ENCODE results near the gene ELFN2. TPM values are rescaled to one million over a fixed set of nuclear protein-coding genes. Genes with fewer than 3 reads are reported as not detected.

Gene ELFN2
- total RNA-seq, 2 donors from 2014 or later, result 1.6 TPM; not detected in 1

DNA sequence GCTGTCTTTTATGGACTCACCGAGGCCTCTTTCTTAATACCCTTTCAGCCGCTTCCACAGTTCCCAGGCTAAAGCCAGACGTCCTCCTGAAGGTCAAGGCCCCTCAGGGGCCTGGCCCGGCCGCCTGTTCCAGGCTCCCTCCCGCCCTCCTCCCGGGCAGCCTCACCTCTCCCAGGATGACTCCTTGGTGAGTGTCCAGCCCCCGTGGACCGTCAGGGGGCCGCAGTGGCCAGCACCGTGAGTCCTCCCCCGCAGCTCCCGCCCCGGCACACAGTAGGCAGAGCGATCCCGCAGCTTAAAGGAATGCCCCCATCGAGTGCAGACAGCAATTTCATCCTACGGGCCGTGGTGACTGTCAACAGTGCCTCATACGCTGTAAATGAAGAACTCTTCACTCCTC, 32.9 kb downstream of the ELFN2 start:
- ATAC-seq (no peak), DNase-seq (no peak)
- 68 to 69% methylated on average over 7 to 20 of the region's 20 CpGs for WGBS, 2 donors
- H3K27me3 ChIP-seq, result no peaks in the 10 kb centered on the region
- no peak overlapping the region for H3K4me3 ChIP-seq
- TF ChIP-seq CTCF (IDR thresholded peaks at IDR 0.05) (no peak), POLR2A (IDR thresholded peaks at IDR 0.05) (no peak)
- no peaks in the 10 kb centered on the region for H3K4me1 ChIP-seq
- intact Hi-C loops (cut with DNase I), result no loop called here
- no peaks in the 10 kb centered on the region for H3K36me3 ChIP-seq (replicated peaks in 1 of 2; ENCODE audit: insufficient read depth in 1 of 2, low read depth in 2 of 2)
- no peak overlapping the region for H3K27ac ChIP-seq
- no peaks in the 10 kb centered on the region for H3K9me3 ChIP-seq

DNA sequence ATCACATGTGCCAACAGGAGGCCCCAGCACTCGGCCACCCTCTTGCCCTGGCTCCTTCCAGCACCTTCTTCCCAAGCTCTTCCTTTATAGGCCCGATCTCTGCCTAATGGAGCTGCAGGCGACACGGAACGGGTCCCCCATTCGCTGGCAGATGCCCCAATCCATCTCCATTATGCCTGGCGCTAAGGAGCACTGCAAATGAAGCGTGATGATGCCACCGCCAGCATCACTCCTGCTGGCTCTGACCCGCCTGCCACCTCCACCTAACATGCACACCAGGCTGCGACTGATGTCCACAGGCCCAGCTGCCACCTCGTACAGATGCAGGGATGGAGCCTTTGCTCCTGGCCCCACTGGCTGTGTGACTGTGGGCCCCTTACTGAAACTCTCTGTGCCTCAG, 33.5 kb downstream of the ELFN2 start:
- no peak for ATAC-seq
- peak in 1 of 4 donors; percentile 28 for DNase-seq
- no peaks in the 10 kb centered on the region for H3K4me1 ChIP-seq
- H3K36me3 ChIP-seq (replicated peaks in 1 of 2; ENCODE audit: insufficient read depth in 1 of 2, low read depth in 2 of 2), result no peaks in the 10 kb centered on the region
- H3K27me3 ChIP-seq, result no peaks in the 10 kb centered on the region
- no peak overlapping the region for H3K4me3 ChIP-seq
- WGBS, 2 donors, result 85 to 86% methylated on average over 10 to 12 of the region's 12 CpGs
- H3K9me3 ChIP-seq, result no peaks in the 10 kb centered on the region
- intact Hi-C loops (cut with DNase I), result no loop called here
- no peak overlapping the region for H3K27ac ChIP-seq
- TF ChIP-seq CTCF (IDR thresholded peaks at IDR 0.05) (no peak), POLR2A (IDR thresholded peaks at IDR 0.05) (no peak)

DNA sequence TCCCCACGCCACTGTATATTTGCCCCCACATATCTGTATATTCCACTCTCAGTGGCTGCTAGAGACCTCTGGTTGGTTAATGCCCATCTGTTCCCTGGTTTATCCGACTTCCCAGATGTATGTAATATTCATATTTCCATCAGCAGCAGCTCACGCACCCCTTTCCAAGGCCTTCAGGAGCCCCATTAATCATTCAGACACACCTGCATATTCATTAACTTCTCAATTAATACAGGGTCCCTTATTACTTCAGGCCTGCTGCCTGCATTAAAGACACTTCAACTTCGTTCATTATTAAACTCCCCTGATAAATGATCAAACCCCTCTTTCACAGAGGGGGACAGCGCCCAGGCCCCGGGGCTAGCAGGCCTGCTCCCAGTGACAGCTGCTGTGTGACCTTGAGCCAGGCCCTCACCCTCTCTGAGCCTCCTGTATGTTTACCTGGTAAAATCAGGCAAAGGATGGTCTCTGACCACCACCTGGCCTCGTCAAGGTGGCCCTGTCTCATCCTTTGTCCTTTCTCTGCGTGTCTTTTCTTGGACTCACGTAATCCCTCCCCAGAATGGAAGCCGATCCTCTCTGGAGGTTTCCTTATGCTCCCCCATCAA, 34.5 kb downstream of the ELFN2 start:
- Histone ChIP-seq H3K4me3 (no peak overlapping the region), H3K4me1 (no peaks in the 10 kb centered on the region), H3K36me3 (replicated peaks in 1 of 2; ENCODE audit: insufficient read depth in 1 of 2, low read depth in 2 of 2) (no peaks in the 10 kb centered on the region), H3K27me3 (no peaks in the 10 kb centered on the region), H3K9me3 (no peaks in the 10 kb centered on the region), H3K27ac (no peak overlapping the region)
- intact Hi-C loops (cut with DNase I), result no loop called here
- 76 to 77% methylated on average over 10 of the region's 10 CpGs for WGBS, 2 donors
- ATAC-seq (no peak), DNase-seq (no peak)
- TF ChIP-seq CTCF (IDR thresholded peaks at IDR 0.05) (no peak), POLR2A (IDR thresholded peaks at IDR 0.05) (no peak)

DNA sequence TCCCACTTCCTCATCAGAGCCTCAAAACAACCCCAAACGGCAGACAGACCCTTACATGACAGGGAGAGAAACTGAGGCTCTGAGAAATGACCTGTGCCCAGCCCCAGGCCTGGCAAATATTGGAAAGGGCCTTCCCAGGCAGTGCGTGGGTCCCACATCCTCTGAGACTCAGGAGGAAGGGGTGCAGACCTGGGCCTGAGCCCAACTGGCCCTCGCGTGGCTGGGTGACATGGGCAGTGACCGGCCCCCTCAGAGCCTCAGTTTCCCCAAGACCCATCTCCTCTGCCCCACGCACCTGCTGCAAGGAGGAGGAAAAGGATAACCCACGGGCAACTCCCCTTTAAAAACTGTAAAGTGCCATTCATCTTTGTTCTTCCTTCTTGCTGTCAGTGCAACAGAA, 35.6 kb downstream of the ELFN2 start:
- H3K4me1 ChIP-seq, result no peaks in the 10 kb centered on the region
- H3K4me3 ChIP-seq, result no peak overlapping the region
- no peaks in the 10 kb centered on the region for H3K27me3 ChIP-seq
- no peak for TF ChIP-seq CTCF (IDR thresholded peaks at IDR 0.05)
- no peak for TF ChIP-seq POLR2A (IDR thresholded peaks at IDR 0.05)
- WGBS, 2 donors, result 70 to 71% methylated on average over 7 of the region's 7 CpGs
- no peak overlapping the region for H3K27ac ChIP-seq
- no peaks in the 10 kb centered on the region for H3K9me3 ChIP-seq
- intact Hi-C loops (cut with DNase I), result no loop called here
- H3K36me3 ChIP-seq (replicated peaks in 1 of 2; ENCODE audit: insufficient read depth in 1 of 2, low read depth in 2 of 2), result no peaks in the 10 kb centered on the region
- DNase-seq (no peak), ATAC-seq (no peak)

DNA sequence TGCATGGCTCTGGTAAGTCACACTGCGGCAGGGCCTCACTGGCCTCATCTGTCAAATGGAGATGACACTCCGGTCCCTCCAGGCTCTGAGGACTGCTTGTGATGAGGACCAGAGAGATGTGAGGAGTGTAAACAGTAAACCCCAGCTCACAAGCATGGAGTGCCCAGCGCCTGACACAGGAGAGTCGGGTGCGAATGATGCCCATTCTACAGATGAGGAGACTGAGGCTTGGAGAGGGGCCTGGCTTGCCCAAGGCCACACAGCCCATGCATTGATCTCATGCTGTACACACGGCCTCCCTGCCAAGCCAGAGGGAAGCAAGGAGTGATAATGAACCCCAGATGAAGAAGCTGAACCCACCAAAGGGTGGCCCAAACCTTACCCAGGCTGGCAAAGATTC, 37.2 kb downstream of the ELFN2 start:
- intact Hi-C loops (cut with DNase I), result no loop called here
- no peak overlapping the region for H3K4me3 ChIP-seq
- no peaks in the 10 kb centered on the region for H3K4me1 ChIP-seq
- no peak for ATAC-seq
- H3K9me3 ChIP-seq, result no peaks in the 10 kb centered on the region
- no peaks in the 10 kb centered on the region for H3K27me3 ChIP-seq
- WGBS, 2 donors, result 86 to 87% methylated on average over 6 of the region's 6 CpGs
- no peaks in the 10 kb centered on the region for H3K36me3 ChIP-seq (replicated peaks in 1 of 2; ENCODE audit: insufficient read depth in 1 of 2, low read depth in 2 of 2)
- no peak for DNase-seq
- no peak overlapping the region for H3K27ac ChIP-seq
- no peak for TF ChIP-seq POLR2A (IDR thresholded peaks at IDR 0.05)
- no peak for TF ChIP-seq CTCF (IDR thresholded peaks at IDR 0.05)
